HEK293 (cell line): ENCODE results near the gene DUSP23.

ENCODE experiments used
- CTCF ChIP-seq: fragments of 450-650 bp; formaldehyde crosslinking; IDR thresholded peaks from 2 replicates; pipeline ENCODE4 v1.5.1; 2016; ENCODE audit warnings: missing biosample characterization, missing genetic modification characterization
- IKZF3 ChIP-seq: fragments of 450-650 bp; IDR thresholded peaks from 2 replicates; pipeline ENCODE4 v1.5.0; 2018; ENCODE audit warnings: missing biosample characterization, mild to moderate bottlenecking, missing genetic modification characterization, moderate library complexity
- KLF16 ChIP-seq: fragments of 450-650 bp; formaldehyde crosslinking; IDR thresholded peaks from 2 replicates; pipeline ENCODE4 v1.5.1; 2017; ENCODE audit warnings: missing biosample characterization, missing genetic modification characterization
- TCF7L2 ChIP-seq: IDR thresholded peaks from 2 replicates; pipeline ENCODE4 v1.6.1; 2011; ENCODE audit warnings: low read depth, mild to moderate bottlenecking, inconsistent platforms, low read length, moderate library complexity, borderline replicate concordance
- ZBTB1 ChIP-seq: fragments of 450-650 bp; formaldehyde crosslinking; IDR thresholded peaks from 2 replicates; pipeline ENCODE4 v1.5.1; 2016; ENCODE audit warnings: missing biosample characterization, missing genetic modification characterization
- ZNF184 ChIP-seq: fragments of 450-650 bp; IDR thresholded peaks from 2 replicates; pipeline ENCODE4 v1.5.1; 2018; ENCODE audit warnings: missing biosample characterization, mild to moderate bottlenecking, missing genetic modification characterization
- ZNF23 ChIP-seq: fragments of 450-650 bp; formaldehyde crosslinking; IDR thresholded peaks from 2 replicates; pipeline ENCODE4 v1.5.1; 2016; ENCODE audit warnings: missing biosample characterization, missing genetic modification characterization, borderline replicate concordance
- ZNF350 ChIP-seq: fragments of 450-650 bp; formaldehyde crosslinking; IDR thresholded peaks from 2 replicates; pipeline ENCODE4 v1.5.0; 2017; ENCODE audit warnings: missing biosample characterization, mild to moderate bottlenecking, missing genetic modification characterization
- ZNF391 ChIP-seq: fragments of 450-650 bp; formaldehyde crosslinking; IDR thresholded peaks from 2 replicates; pipeline ENCODE4 v1.5.1; 2016; ENCODE audit warnings: low read depth, missing biosample characterization, missing genetic modification characterization, borderline replicate concordance
- ZNF398 ChIP-seq: fragments of 450-650 bp; formaldehyde crosslinking; IDR thresholded peaks from 2 replicates; pipeline ENCODE4 v1.5.1; 2017; ENCODE audit warnings: missing biosample characterization, missing genetic modification characterization
- ZNF558 ChIP-seq: fragments of 450-650 bp; formaldehyde crosslinking; IDR thresholded peaks from 2 replicates; pipeline ENCODE4 v1.5.1; 2016; ENCODE audit warnings: missing biosample characterization, missing genetic modification characterization
- ZNF837 ChIP-seq: fragments of 450-650 bp; formaldehyde crosslinking; IDR thresholded peaks from 2 replicates; pipeline ENCODE4 v1.5.1; 2016; ENCODE audit warnings: missing biosample characterization, missing genetic modification characterization
- ZSCAN16 ChIP-seq: fragments of 450-650 bp; formaldehyde crosslinking; IDR thresholded peaks from 2 replicates; pipeline ENCODE4 v1.5.1; 2016; ENCODE audit warnings: missing biosample characterization, missing genetic modification characterization
- TF ChIP-seq, protein P1 (sequence below): fragments of 450-650 bp; formaldehyde crosslinking; IDR thresholded peaks from 2 replicates; pipeline ENCODE4 v1.5.1; 2016; ENCODE audit warnings: missing biosample characterization, missing genetic modification characterization

GRCh38 chr1:159786966-159787365, 6.2 kb downstream of the DUSP23 start:
- no peak for TF ChIP-seq ZNF398 (tag by site-specific recombination)
- TF ChIP-seq ZNF558 (tag by site-specific recombination) = no peak
- TF ChIP-seq KLF16 = no peak
- no peak for TF ChIP-seq CTCF
- no peak for TF ChIP-seq ZNF184 (tag by site-specific recombination)
- TF ChIP-seq TCF7L2 = no peak
- no peak for TF ChIP-seq ZNF23 (tag by site-specific recombination)
- no peak for TF ChIP-seq ZBTB1 (tag by site-specific recombination)
- no peak for TF ChIP-seq ZNF837 (tag by site-specific recombination)
- TF ChIP-seq, protein P1, sequence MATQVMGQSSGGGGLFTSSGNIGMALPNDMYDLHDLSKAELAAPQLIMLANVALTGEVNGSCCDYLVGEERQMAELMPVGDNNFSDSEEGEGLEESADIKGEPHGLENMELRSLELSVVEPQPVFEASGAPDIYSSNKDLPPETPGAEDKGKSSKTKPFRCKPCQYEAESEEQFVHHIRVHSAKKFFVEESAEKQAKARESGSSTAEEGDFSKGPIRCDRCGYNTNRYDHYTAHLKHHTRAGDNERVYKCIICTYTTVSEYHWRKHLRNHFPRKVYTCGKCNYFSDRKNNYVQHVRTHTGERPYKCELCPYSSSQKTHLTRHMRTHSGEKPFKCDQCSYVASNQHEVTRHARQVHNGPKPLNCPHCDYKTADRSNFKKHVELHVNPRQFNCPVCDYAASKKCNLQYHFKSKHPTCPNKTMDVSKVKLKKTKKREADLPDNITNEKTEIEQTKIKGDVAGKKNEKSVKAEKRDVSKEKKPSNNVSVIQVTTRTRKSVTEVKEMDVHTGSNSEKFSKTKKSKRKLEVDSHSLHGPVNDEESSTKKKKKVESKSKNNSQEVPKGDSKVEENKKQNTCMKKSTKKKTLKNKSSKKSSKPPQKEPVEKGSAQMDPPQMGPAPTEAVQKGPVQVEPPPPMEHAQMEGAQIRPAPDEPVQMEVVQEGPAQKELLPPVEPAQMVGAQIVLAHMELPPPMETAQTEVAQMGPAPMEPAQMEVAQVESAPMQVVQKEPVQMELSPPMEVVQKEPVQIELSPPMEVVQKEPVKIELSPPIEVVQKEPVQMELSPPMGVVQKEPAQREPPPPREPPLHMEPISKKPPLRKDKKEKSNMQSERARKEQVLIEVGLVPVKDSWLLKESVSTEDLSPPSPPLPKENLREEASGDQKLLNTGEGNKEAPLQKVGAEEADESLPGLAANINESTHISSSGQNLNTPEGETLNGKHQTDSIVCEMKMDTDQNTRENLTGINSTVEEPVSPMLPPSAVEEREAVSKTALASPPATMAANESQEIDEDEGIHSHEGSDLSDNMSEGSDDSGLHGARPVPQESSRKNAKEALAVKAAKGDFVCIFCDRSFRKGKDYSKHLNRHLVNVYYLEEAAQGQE (tag by site-specific recombination) = no peak
- no peak for TF ChIP-seq ZNF350 (tag by site-specific recombination)
- TF ChIP-seq ZNF391 (tag by site-specific recombination) = no peak
- no peak for TF ChIP-seq ZSCAN16 (tag by site-specific recombination)
- TF ChIP-seq IKZF3 (tag by site-specific recombination) = no peak
